ENCODE data around the gene RRM2.

The RRM2 gene

DNA sequence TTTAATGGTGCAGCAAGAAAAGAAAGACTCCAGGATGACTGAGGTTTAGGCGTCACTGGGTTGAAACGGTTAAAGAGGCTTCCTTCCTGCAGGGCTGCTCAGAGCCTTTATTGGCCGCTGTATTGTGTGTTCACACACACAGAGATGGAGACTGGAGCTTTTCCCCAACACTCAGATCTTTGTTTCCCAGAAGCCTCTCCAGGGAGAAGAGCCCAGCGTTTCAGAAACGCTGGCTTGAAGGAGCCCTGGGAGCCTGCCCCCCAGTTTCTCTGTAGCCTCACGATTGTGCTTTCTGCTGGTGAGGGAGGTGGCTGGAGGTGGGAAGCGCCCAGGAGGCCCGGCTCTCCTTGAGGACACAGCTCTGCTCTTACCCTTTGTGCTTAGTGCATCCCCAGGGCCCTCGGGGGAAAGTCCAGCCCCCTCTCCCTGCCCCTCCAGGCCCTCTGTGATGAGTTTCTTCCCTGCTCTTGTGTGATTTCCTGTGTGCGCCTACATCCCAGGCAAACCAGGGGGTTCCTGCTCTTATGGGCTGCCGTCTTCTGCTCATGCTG lies 37.1 kb downstream of the RRM2 start:
- H3K9me3 ChIP-seq (ENCODE audit: insufficient read depth, low read depth, low read length): no peaks in the 10 kb centered on the region
- no peak for DNase-seq
- H2BK12ac ChIP-seq (ENCODE audit: low read length): no peak overlapping the region
- H3K79me1 ChIP-seq (ENCODE audit: low read length): no peaks in the 10 kb centered on the region
- WGBS (ENCODE audit: extremely low coverage, insufficient coverage, insufficient read length): no CpG with 5 or more reads among the region's 11 CpGs
- no peaks in the 10 kb centered on the region for H3K79me2 ChIP-seq (ENCODE audit: control insufficient read depth, insufficient read depth, low read length, poor library complexity)
- no peak overlapping the region for H3K4me2 ChIP-seq (ENCODE audit: low read length)
- no peak overlapping the region for H2AK5ac ChIP-seq (ENCODE audit: low read length)
- no peak overlapping the region for H2BK120ac ChIP-seq (ENCODE audit: insufficient read depth, low read length, poor library complexity)
- H2BK5ac ChIP-seq (ENCODE audit: low read depth, low read length, poor library complexity): no peak overlapping the region
- H3K9ac ChIP-seq (ENCODE audit: low read length): no peak overlapping the region
- no peak overlapping the region for H4K91ac ChIP-seq (ENCODE audit: low read depth, low read length)
- no peak overlapping the region for H4K8ac ChIP-seq (ENCODE audit: low read depth, low read length)
- no peak overlapping the region for H3K23ac ChIP-seq (ENCODE audit: low read length)
- no peak overlapping the region for H2AFZ ChIP-seq (ENCODE audit: insufficient read depth, low read length, poor library complexity)
- no peak overlapping the region for H3K18ac ChIP-seq (ENCODE audit: low read length)
- no peaks in the 10 kb centered on the region for H3K36me3 ChIP-seq (ENCODE audit: control insufficient read depth in 1 of 2, insufficient read depth in 2 of 2, low read length in 2 of 2)
- H4K12ac ChIP-seq (ENCODE audit: low read depth, low read length): no peak overlapping the region
- H3K27me3 ChIP-seq (ENCODE audit: insufficient read depth, low read length): no peaks in the 10 kb centered on the region
- H3K4ac ChIP-seq (ENCODE audit: low read depth, low read length): no peak overlapping the region
- H3K4me1 ChIP-seq (ENCODE audit: control insufficient read depth in 1 of 2, insufficient read depth in 2 of 2, low read length in 2 of 2): peaks cover 0 to 4% of the 10 kb centered on the region in 2 experiments
- no peak overlapping the region for H3K27ac ChIP-seq (ENCODE audit: low read depth, low read length)
- H3K14ac ChIP-seq (ENCODE audit: low read length): no peak overlapping the region
- no peak overlapping the region for H3K4me3 ChIP-seq (ENCODE audit: low read depth, low read length)

DNA sequence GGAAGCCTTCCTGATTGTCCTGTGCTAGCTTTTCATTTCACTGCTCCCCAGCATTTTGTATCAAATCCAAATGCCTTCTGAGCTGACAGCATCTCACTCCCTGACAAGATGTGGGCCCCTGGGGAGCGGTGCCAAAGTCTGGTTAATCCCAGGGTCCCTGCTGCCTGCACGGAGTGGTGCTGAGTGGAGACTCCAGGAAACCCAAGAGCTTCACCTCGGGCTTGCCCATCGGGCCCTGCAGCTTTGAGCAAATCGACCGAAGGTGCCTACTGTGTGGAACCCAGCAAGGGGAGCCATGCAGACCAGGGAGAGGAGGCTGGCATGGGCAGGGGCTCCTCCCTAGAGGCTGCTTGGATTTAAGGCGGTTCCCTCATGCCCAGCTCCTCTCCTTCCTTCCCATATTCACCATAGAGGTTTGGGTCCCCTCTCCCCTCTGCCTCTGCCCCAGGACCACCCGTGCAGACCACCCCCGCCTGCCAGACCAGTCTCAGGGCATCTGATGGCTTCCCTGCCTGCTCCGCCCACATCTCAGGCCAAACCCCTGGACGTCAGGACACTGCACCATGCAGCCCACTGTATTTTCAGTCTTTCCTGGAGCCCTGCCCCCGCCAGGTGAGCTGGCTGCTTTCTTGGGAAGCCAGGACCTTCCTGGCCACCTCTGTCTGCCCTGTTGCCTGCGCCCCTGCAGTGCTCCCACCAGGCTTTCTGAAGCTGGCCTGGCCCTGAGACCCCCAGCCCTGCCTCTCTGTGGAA lies 37.8 kb downstream of the RRM2 start:
- WGBS (ENCODE audit: extremely low coverage, insufficient coverage, insufficient read length): no CpG with 5 or more reads among the region's 13 CpGs
- no peak overlapping the region for H2BK12ac ChIP-seq (ENCODE audit: low read length)
- no peak overlapping the region for H3K4me3 ChIP-seq (ENCODE audit: low read depth, low read length)
- H2BK120ac ChIP-seq (ENCODE audit: insufficient read depth, low read length, poor library complexity): no peak overlapping the region
- no peaks in the 10 kb centered on the region for H3K9me3 ChIP-seq (ENCODE audit: insufficient read depth, low read depth, low read length)
- peaks cover 0 to 4% of the 10 kb centered on the region in 2 experiments for H3K4me1 ChIP-seq (ENCODE audit: control insufficient read depth in 1 of 2, insufficient read depth in 2 of 2, low read length in 2 of 2)
- H3K27me3 ChIP-seq (ENCODE audit: insufficient read depth, low read length): no peaks in the 10 kb centered on the region
- H2BK5ac ChIP-seq (ENCODE audit: low read depth, low read length, poor library complexity): no peak overlapping the region
- no peak overlapping the region for H2AK5ac ChIP-seq (ENCODE audit: low read length)
- H4K12ac ChIP-seq (ENCODE audit: low read depth, low read length): no peak overlapping the region
- H3K4me2 ChIP-seq (ENCODE audit: low read length): no peak overlapping the region
- no peaks in the 10 kb centered on the region for H3K79me1 ChIP-seq (ENCODE audit: low read length)
- no peak overlapping the region for H3K14ac ChIP-seq (ENCODE audit: low read length)
- H3K9ac ChIP-seq (ENCODE audit: low read length): no peak overlapping the region
- no peak overlapping the region for H4K91ac ChIP-seq (ENCODE audit: low read depth, low read length)
- H3K4ac ChIP-seq (ENCODE audit: low read depth, low read length): no peak overlapping the region
- no peak overlapping the region for H4K8ac ChIP-seq (ENCODE audit: low read depth, low read length)
- H3K79me2 ChIP-seq (ENCODE audit: control insufficient read depth, insufficient read depth, low read length, poor library complexity): no peaks in the 10 kb centered on the region
- H3K36me3 ChIP-seq (ENCODE audit: control insufficient read depth in 1 of 2, insufficient read depth in 2 of 2, low read length in 2 of 2): no peaks in the 10 kb centered on the region
- H3K18ac ChIP-seq (ENCODE audit: low read length): no peak overlapping the region
- H3K23ac ChIP-seq (ENCODE audit: low read length): no peak overlapping the region
- no peak overlapping the region for H3K27ac ChIP-seq (ENCODE audit: low read depth, low read length)
- no peak overlapping the region for H2AFZ ChIP-seq (ENCODE audit: insufficient read depth, low read length, poor library complexity)
- DNase-seq: no peak

GRCh38 chr2:10161206-10161931 lies 38.8 kb downstream of the RRM2 start:
- peak in 1 of 2 donors; percentile 11 for DNase-seq
- no peak overlapping the region for H2AFZ ChIP-seq (ENCODE audit: insufficient read depth, low read length, poor library complexity)
- no peak overlapping the region for H2BK120ac ChIP-seq (ENCODE audit: insufficient read depth, low read length, poor library complexity)
- H3K27me3 ChIP-seq (ENCODE audit: insufficient read depth, low read length): no peaks in the 10 kb centered on the region
- WGBS (ENCODE audit: extremely low coverage, insufficient coverage, insufficient read length): no CpG with 5 or more reads among the region's 12 CpGs
- no peak overlapping the region for H2BK12ac ChIP-seq (ENCODE audit: low read length)
- H3K36me3 ChIP-seq (ENCODE audit: control insufficient read depth in 1 of 2, insufficient read depth in 2 of 2, low read length in 2 of 2): no peaks in the 10 kb centered on the region
- no peak overlapping the region for H4K91ac ChIP-seq (ENCODE audit: low read depth, low read length)
- H4K12ac ChIP-seq (ENCODE audit: low read depth, low read length): no peak overlapping the region
- H3K79me1 ChIP-seq (ENCODE audit: low read length): no peaks in the 10 kb centered on the region
- H3K18ac ChIP-seq (ENCODE audit: low read length): no peak overlapping the region
- H3K27ac ChIP-seq (ENCODE audit: low read depth, low read length): no peak overlapping the region
- no peak overlapping the region for H3K4ac ChIP-seq (ENCODE audit: low read depth, low read length)
- H3K23ac ChIP-seq (ENCODE audit: low read length): no peak overlapping the region
- no peak overlapping the region for H3K14ac ChIP-seq (ENCODE audit: low read length)
- no peak overlapping the region for H4K8ac ChIP-seq (ENCODE audit: low read depth, low read length)
- peaks cover 0 to 4% of the 10 kb centered on the region in 2 experiments for H3K4me1 ChIP-seq (ENCODE audit: control insufficient read depth in 1 of 2, insufficient read depth in 2 of 2, low read length in 2 of 2)
- no peaks in the 10 kb centered on the region for H3K9me3 ChIP-seq (ENCODE audit: insufficient read depth, low read depth, low read length)
- no peak overlapping the region for H2AK5ac ChIP-seq (ENCODE audit: low read length)
- H3K4me2 ChIP-seq (ENCODE audit: low read length): no peak overlapping the region
- H3K4me3 ChIP-seq (ENCODE audit: low read depth, low read length): no peak overlapping the region
- H2BK5ac ChIP-seq (ENCODE audit: low read depth, low read length, poor library complexity): no peak overlapping the region
- no peaks in the 10 kb centered on the region for H3K79me2 ChIP-seq (ENCODE audit: control insufficient read depth, insufficient read depth, low read length, poor library complexity)
- no peak overlapping the region for H3K9ac ChIP-seq (ENCODE audit: low read length)

DNA sequence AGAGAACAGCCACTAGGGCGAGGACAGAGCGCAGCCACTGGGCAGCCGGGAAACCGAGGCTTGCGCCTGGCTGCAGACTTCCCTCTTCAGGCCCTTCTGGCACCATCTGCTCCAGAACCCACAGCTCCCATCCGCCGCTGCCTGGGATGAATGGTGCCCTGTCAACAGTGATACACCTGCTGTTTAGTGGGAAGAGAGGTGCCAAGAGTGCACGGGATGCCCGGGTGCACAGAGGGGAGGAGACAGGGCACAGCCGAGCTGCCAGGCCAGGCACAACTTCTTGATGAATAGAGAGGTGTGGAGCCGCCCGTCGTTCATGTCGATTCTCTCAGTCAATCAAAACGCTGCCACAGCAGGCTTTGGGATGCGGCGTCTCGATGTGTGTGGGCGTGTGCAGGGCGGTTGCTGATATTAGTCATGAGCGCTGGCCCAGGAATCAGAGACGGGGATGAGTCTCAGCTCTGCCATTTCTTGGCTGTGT lies 39.5 kb downstream of the RRM2 start:
- no peaks in the 10 kb centered on the region for H3K9me3 ChIP-seq (ENCODE audit: insufficient read depth, low read depth, low read length)
- H3K23ac ChIP-seq (ENCODE audit: low read length): no peak overlapping the region
- no peak overlapping the region for H3K27ac ChIP-seq (ENCODE audit: low read depth, low read length)
- H3K9ac ChIP-seq (ENCODE audit: low read length): no peak overlapping the region
- H3K4me3 ChIP-seq (ENCODE audit: low read depth, low read length): no peak overlapping the region
- no peaks in the 10 kb centered on the region for H3K36me3 ChIP-seq (ENCODE audit: control insufficient read depth in 1 of 2, insufficient read depth in 2 of 2, low read length in 2 of 2)
- H3K79me1 ChIP-seq (ENCODE audit: low read length): no peaks in the 10 kb centered on the region
- no peaks in the 10 kb centered on the region for H3K79me2 ChIP-seq (ENCODE audit: control insufficient read depth, insufficient read depth, low read length, poor library complexity)
- no peak overlapping the region for H3K4ac ChIP-seq (ENCODE audit: low read depth, low read length)
- no peak overlapping the region for H4K91ac ChIP-seq (ENCODE audit: low read depth, low read length)
- no peak overlapping the region for H2BK120ac ChIP-seq (ENCODE audit: insufficient read depth, low read length, poor library complexity)
- no peak overlapping the region for H2BK12ac ChIP-seq (ENCODE audit: low read length)
- no peak overlapping the region for H3K14ac ChIP-seq (ENCODE audit: low read length)
- no peaks in the 10 kb centered on the region for H3K27me3 ChIP-seq (ENCODE audit: insufficient read depth, low read length)
- H2AK5ac ChIP-seq (ENCODE audit: low read length): no peak overlapping the region
- no CpG with 5 or more reads among the region's 22 CpGs for WGBS (ENCODE audit: extremely low coverage, insufficient coverage, insufficient read length)
- no peak overlapping the region for H3K18ac ChIP-seq (ENCODE audit: low read length)
- no peak overlapping the region for H2BK5ac ChIP-seq (ENCODE audit: low read depth, low read length, poor library complexity)
- no peak overlapping the region for H4K8ac ChIP-seq (ENCODE audit: low read depth, low read length)
- no peak overlapping the region for H2AFZ ChIP-seq (ENCODE audit: insufficient read depth, low read length, poor library complexity)
- H3K4me1 ChIP-seq (ENCODE audit: control insufficient read depth in 1 of 2, insufficient read depth in 2 of 2, low read length in 2 of 2): peaks cover 0 to 4% of the 10 kb centered on the region in 2 experiments
- H3K4me2 ChIP-seq (ENCODE audit: low read length): no peak overlapping the region
- DNase-seq: no peak
- no peak overlapping the region for H4K12ac ChIP-seq (ENCODE audit: low read depth, low read length)
